K562 (cell line): ENCODE results near the gene SERTAD1. TPM values are rescaled to one million over a fixed set of nuclear protein-coding genes. Genes with fewer than 3 reads are reported as not detected.

Experiments used
- ASH1L ChIP-seq: fragments of 450-650 bp; IDR thresholded peaks from 2 replicates; pipeline ENCODE4 v1.6.1; 2018; ENCODE audit warnings: borderline replicate concordance, mild to moderate bottlenecking, low read depth; ENCODE audit not compliant: partially characterized antibody
- BDP1 ChIP-seq: IDR thresholded peaks from 3 replicates; pipeline ENCODE4 v1.6.1; 2011; ENCODE audit not compliant: insufficient read length, insufficient read depth
- CHCHD3 ChIP-seq: fragments of 250-450 bp; sonication (Bioruptor Pico); IDR thresholded peaks from 2 replicates; pipeline ENCODE4 v2.1.2; 2022; ENCODE audit warnings: mild to moderate bottlenecking
- ESRRA ChIP-seq: fragments of 450-650 bp; IDR thresholded peaks from 2 replicates; pipeline ENCODE4 v1.6.1; 2014; ENCODE audit warnings: low read depth, mild to moderate bottlenecking, moderate library complexity, borderline replicate concordance
- EWSR1 ChIP-seq: fragments of 450-650 bp; IDR thresholded peaks from 2 replicates; pipeline ENCODE4 v1.6.1; 2018; ENCODE audit warnings: borderline replicate concordance, mild to moderate bottlenecking, low read depth, moderate library complexity; ENCODE audit not compliant: partially characterized antibody
- FOXJ2 ChIP-seq: fragments of 200-800 bp; sonication (Bioruptor generic); IDR thresholded peaks from 2 replicates; pipeline ENCODE4 v1.6.1; 2016; ENCODE audit warnings: missing genetic modification characterization, missing compliant biosample characterization
- GATAD2B ChIP-seq: fragments of 450-650 bp; IDR thresholded peaks from 2 replicates; pipeline ENCODE4 v1.6.1; 2017; ENCODE audit warnings: mild to moderate bottlenecking, borderline replicate concordance
- GTF2E2 ChIP-seq: fragments of 200-800 bp; sonication (Bioruptor generic); IDR thresholded peaks from 2 replicates; pipeline ENCODE4 v1.6.1; 2016; ENCODE audit warnings: missing genetic modification characterization, missing compliant biosample characterization
- HDGF ChIP-seq: fragments of 450-650 bp; IDR thresholded peaks from 2 replicates; pipeline ENCODE4 v1.6.1; 2016
- HEY1 ChIP-seq: fragments of 250-450 bp; sonication (Bioruptor Pico); IDR thresholded peaks from 2 replicates; pipeline ENCODE4 v1.5.0; 2020; ENCODE audit warnings: mild to moderate bottlenecking, moderate library complexity, borderline replicate concordance
- KDM4B ChIP-seq, 2 experiments: fragments of 450-650 bp in 1 of 2; sonication (generic) in 1 of 2; IDR thresholded peaks; 2 replicates each; pipeline ENCODE4 v1.6.1; 2016 to 2017; ENCODE audit warnings: borderline replicate concordance in 2 of 2, antibody characterized with exemption in 1 of 2, low read depth in 1 of 2, mild to moderate bottlenecking in 1 of 2
- NFE2 ChIP-seq: IDR thresholded peaks from 2 replicates; pipeline ENCODE4 v1.6.1; 2014; ENCODE audit warnings: antibody characterized with exemption, low read depth
- POLR2AphosphoS2 ChIP-seq: IDR thresholded peaks from 2 replicates; pipeline ENCODE4 v1.6.1; 2012; ENCODE audit warnings: low read length, improper control_type of control experiment
- PRDM10 ChIP-seq: fragments of 450-650 bp; IDR thresholded peaks from 2 replicates; pipeline ENCODE4 v1.6.1; 2018; ENCODE audit not compliant: partially characterized antibody
- RBM25 ChIP-seq: fragments of 200-400 bp; formaldehyde crosslinking; IDR thresholded peaks from 2 replicates; pipeline ENCODE4 v1.6.1; 2018; ENCODE audit warnings: low read length, low read depth, moderate library complexity; ENCODE audit not compliant: severe bottlenecking
- SMAD1 ChIP-seq: fragments of 150-350 bp; IDR thresholded peaks from 2 replicates; pipeline ENCODE4 v1.6.1; 2014; ENCODE audit warnings: low read length, low read depth; ENCODE audit not compliant: partially characterized antibody
- THRAP3 ChIP-seq: fragments of 450-650 bp; IDR thresholded peaks from 2 replicates; pipeline ENCODE4 v1.6.1; 2016; ENCODE audit warnings: mild to moderate bottlenecking, inconsistent platforms, borderline replicate concordance
- ZNF274 ChIP-seq: IDR thresholded peaks from 2 replicates; pipeline ENCODE4 v1.6.1; 2011; ENCODE audit warnings: low read depth, mild to moderate bottlenecking, low read length, moderate library complexity, borderline replicate concordance
- ZNF41 ChIP-seq: fragments of 250-450 bp; sonication (Bioruptor Pico); conservative IDR thresholded peaks from 2 replicates; pipeline ENCODE4 v1.4.0; 2020; ENCODE audit warnings: mild to moderate bottlenecking
- polyA plus RNA-seq, 8 experiments: library from polyadenylated mRNA; depleted of rRNA in 4 of 8; stranded (reverse) in 5 of 8; unstranded in 3 of 8; fragments of >200 nt; fragmentation: Nextera tagmentation in 2 of 8; fragmentation: Illumina TruSeq in 1 of 8; extraction: Ambion mirVana in 2 of 8; extraction: Trizol in 1 of 8; gene quantifications; 2 replicates each; pipeline versions ENCODE4 v1.2.1 to v1.2.3, GENCODE V29; 2011 to 2014; ENCODE audit warnings: inconsistent platforms in 1 of 8, missing spikeins in 1 of 8
- total RNA-seq, 7 experiments: library from RNA; depleted of rRNA in 6 of 7; stranded (reverse); fragments of >200 nt in 6 of 7; fragmentation: Illumina TruSeq in 2 of 7; extraction: Trizol in 2 of 7; gene quantifications; 2 replicates each; pipeline versions ENCODE4 v1.2.1 to v1.2.3, GENCODE V29; 2011 to 2021; ENCODE audit warnings: low replicate concordance in 1 of 7
- TF ChIP-seq, protein P1 (sequence below): IDR thresholded peaks from 3 replicates; pipeline ENCODE4 v1.6.1; 2011; ENCODE audit warnings: borderline replicate concordance, mild to moderate bottlenecking; ENCODE audit not compliant: insufficient read length, insufficient read depth
- TF ChIP-seq, protein P2 (sequence below): fragments of 450-650 bp; conservative IDR thresholded peaks from 2 replicates; pipeline ENCODE4 v1.6.1; 2016; ENCODE audit warnings: missing genetic modification characterization, low read depth, mild to moderate bottlenecking, missing compliant biosample characterization, moderate library complexity

SERTAD1 gene
- total and polyA plus RNA-seq, 9 of the 15 experiments (the other 6 are each of a cell fraction or from before 2014, with no cell fraction given) = 0.15 to 8.7 (median 4.9) TPM

GRCh38 chr19:40464059-40465024 is 38.5 kb upstream of the SERTAD1 start (continued):
- peak; percentile 27 for TF ChIP-seq RBM25
- TF ChIP-seq ZNF41 (CRISPR knock-in tag) = no peak; the same call in 1 of the 2 replicates
- TF ChIP-seq FOXJ2 (tag) = 0 out of 2 replicates have a peak, but pooled peaks have one; percentile 45
- no peak for TF ChIP-seq ASH1L
- 0 out of 2 replicates have a peak, but pooled peaks have one; percentile 5 for TF ChIP-seq ESRRA
- no peak for TF ChIP-seq CHCHD3 (CRISPR knock-in tag)
- TF ChIP-seq PRDM10 = peak; percentile 45
- peak; percentile 62; the same call in 1 of the 2 replicates for TF ChIP-seq ZNF274
- no peak for TF ChIP-seq BDP1
- TF ChIP-seq GTF2E2 = no peak; the same call in 1 of the 2 replicates
- TF ChIP-seq, protein P1, sequence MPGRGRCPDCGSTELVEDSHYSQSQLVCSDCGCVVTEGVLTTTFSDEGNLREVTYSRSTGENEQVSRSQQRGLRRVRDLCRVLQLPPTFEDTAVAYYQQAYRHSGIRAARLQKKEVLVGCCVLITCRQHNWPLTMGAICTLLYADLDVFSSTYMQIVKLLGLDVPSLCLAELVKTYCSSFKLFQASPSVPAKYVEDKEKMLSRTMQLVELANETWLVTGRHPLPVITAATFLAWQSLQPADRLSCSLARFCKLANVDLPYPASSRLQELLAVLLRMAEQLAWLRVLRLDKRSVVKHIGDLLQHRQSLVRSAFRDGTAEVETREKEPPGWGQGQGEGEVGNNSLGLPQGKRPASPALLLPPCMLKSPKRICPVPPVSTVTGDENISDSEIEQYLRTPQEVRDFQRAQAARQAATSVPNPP = no peak
- TF ChIP-seq NFE2 = peak; percentile 98
- no peak for TF ChIP-seq SMAD1
- peak in 1 of 2 experiments; percentile 67; a peak in 1 of 4 replicates for TF ChIP-seq KDM4B (IDR thresholded peaks at IDR 0.05; ENCODE audit: borderline replicate concordance in 2 of 2, low read depth in 1 of 2)
- peak; percentile 76; the same call in 1 of the 2 replicates for TF ChIP-seq HEY1 (CRISPR knock-in tag)
- TF ChIP-seq GATAD2B = peak; percentile 94
- no peak; the same call in 1 of the 2 replicates for TF ChIP-seq THRAP3
- TF ChIP-seq, protein P2, sequence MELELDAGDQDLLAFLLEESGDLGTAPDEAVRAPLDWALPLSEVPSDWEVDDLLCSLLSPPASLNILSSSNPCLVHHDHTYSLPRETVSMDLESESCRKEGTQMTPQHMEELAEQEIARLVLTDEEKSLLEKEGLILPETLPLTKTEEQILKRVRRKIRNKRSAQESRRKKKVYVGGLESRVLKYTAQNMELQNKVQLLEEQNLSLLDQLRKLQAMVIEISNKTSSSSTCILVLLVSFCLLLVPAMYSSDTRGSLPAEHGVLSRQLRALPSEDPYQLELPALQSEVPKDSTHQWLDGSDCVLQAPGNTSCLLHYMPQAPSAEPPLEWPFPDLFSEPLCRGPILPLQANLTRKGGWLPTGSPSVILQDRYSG (tag) = no peak
- peak; percentile 30; the same call in 1 of the 2 replicates for TF ChIP-seq HDGF
- TF ChIP-seq POLR2AphosphoS2 = peak; percentile 32; the same call in 1 of the 2 replicates
- no peak for TF ChIP-seq EWSR1
